ENCODE results near the gene UROC1. TPM values are rescaled to one million over a fixed set of nuclear protein-coding genes. Genes with fewer than 3 reads are reported as not detected.

UROC1 gene
- total RNA-seq: not detected

GRCh38 chr3:126517291-126517951 lies at the start of gene UROC1:
Gene UROC1 (minus strand): TSS chr3:126517773. CDS start chr3:126517719, 54 bp downstream.

GRCh38 chr3:126558336-126559071 lies 40.9 kb upstream of the UROC1 start, which contains the start of gene C3orf22:
Gene C3orf22 (minus strand): TSS chr3:126558932. CDS start chr3:126553390, 5,542 bp downstream.

GRCh38 chr3:126523745-126524428 lies 6.3 kb upstream of the UROC1 start, which contains the start of gene CHST13:
Gene CHST13 (plus strand): TSS chr3:126524155. CDS start chr3:126524333, 178 bp downstream.

GRCh38 chr3:126475413-126476114 lies 42.0 kb downstream of the UROC1 start, which contains the start of gene ZXDC:
Gene ZXDC (minus strand): TSS chr3:126475891. CDS start chr3:126475865, 26 bp downstream.

Other genes starting within 250 kb of the UROC1 start
- not detected for gene KLF15, start 160.4 kb downstream of the UROC1 start, total RNA-seq
- not detected for gene CFAP100, start 122.9 kb downstream of the UROC1 start, total RNA-seq
- gene ZXDC, start 41.9 kb downstream of the UROC1 start, total RNA-seq: 10 to 100 TPM; 29.4 to 31.9 TPM
- not detected for gene CHST13, start 6.4 kb upstream of the UROC1 start, total RNA-seq
- gene C3orf22, start 41.2 kb upstream of the UROC1 start, total RNA-seq: not detected
- gene TXNRD3, start 137.4 kb upstream of the UROC1 start, total RNA-seq: 1 to 10 TPM; 1.0 to 1.1 TPM
- 1 to 10 TPM; 4.6 to 6.0 TPM for gene CHCHD6, start 186.5 kb upstream of the UROC1 start, total RNA-seq

All from activated naive CD4-positive, alpha-beta T cell treated with anti-CD3 and anti-CD28 coated beads, Interleukin-2, amount 10 ng/mL, durations not matched to agents 5 hours and 36 hours (primary cell).